ENCODE measurements around the gene MLLT10.

MLLT10 gene

DNA sequence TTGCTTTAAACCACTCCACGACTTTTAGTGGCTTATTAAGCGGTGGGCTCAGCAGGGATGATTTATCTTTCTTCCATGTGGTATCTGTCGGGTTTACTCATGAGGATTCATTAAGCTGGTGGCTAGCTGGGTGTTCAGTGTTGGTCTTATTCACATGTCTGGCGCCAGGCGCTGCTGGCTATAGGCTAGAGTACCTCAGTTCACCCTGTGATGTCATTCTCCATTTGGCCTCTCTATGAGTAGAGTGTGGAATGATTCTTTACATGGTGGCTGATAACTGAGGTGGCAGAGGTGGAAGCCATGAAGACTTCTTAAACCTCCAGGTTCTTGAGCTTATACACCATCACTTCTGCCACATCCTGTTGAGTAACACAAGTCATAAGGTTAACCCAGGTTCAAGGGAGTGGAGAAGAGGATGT is 115.4 kb downstream of the MLLT10 start:
- Histone ChIP-seq H3K4me3 (ENCODE audit: low read length) (no peak overlapping the region), H2BK120ac (ENCODE audit: low read depth, low read length) (no peak overlapping the region), H3K27me3 (ENCODE audit: insufficient read depth, low read length, poor library complexity) (no peaks in the 10 kb centered on the region), H3K4ac (ENCODE audit: low read depth, low read length) (no peak overlapping the region), H3K36me3 (ENCODE audit: control insufficient read depth, insufficient read depth, low read length) (no peaks in the 10 kb centered on the region), H3K23ac (ENCODE audit: low read length) (no peak overlapping the region), H3K4me2 (ENCODE audit: low read length) (no peak overlapping the region), H3K79me2 (ENCODE audit: control insufficient read depth, insufficient read depth, low read length) (peaks cover 8% of the 10 kb centered on the region), H2AK5ac (ENCODE audit: low read length) (no peak overlapping the region), H3K27ac (ENCODE audit: low read depth, low read length) (no peak overlapping the region), H4K5ac (ENCODE audit: low read length) (no peak overlapping the region), H4K8ac (ENCODE audit: low read depth, low read length) (no peak overlapping the region), H3K18ac (ENCODE audit: low read length) (no peak overlapping the region), H3K4me1 (ENCODE audit: control insufficient read depth, low read depth, low read length) (no peaks in the 10 kb centered on the region), H3K79me1 (ENCODE audit: low read length) (peaks cover 12% of the 10 kb centered on the region), H2BK15ac (replicated peaks; ENCODE audit: low read depth) (no peak overlapping the region), H3K56ac (ENCODE audit: low read length) (no peak overlapping the region), H3K9ac (ENCODE audit: low read length) (no peak overlapping the region), H2BK5ac (ENCODE audit: low read length) (no peak overlapping the region)
- no CpG with 5 or more reads among the region's 5 CpGs for WGBS (ENCODE audit: extremely low coverage, insufficient coverage, low lambda C conversion rate)
- DNase-seq = peak; percentile 31

- H4K5ac ChIP-seq (ENCODE audit: low read length) = no peak overlapping the region
- H3K4me3 ChIP-seq (ENCODE audit: low read length) = no peak overlapping the region
- H3K27ac ChIP-seq (ENCODE audit: low read depth, low read length) = no peak overlapping the region
- no peak overlapping the region for H3K56ac ChIP-seq (ENCODE audit: low read length)
- no peak overlapping the region for H3K23ac ChIP-seq (ENCODE audit: low read length)
- H3K79me1 ChIP-seq (ENCODE audit: low read length) = peaks cover 12% of the 10 kb centered on the region
- no peak overlapping the region for H2BK15ac ChIP-seq (replicated peaks; ENCODE audit: low read depth)
- H2BK120ac ChIP-seq (ENCODE audit: low read depth, low read length) = no peak overlapping the region
- H3K27me3 ChIP-seq (ENCODE audit: insufficient read depth, low read length, poor library complexity) = no peaks in the 10 kb centered on the region
- peaks cover 11% of the 10 kb centered on the region for H3K79me2 ChIP-seq (ENCODE audit: control insufficient read depth, insufficient read depth, low read length)
- H3K4ac ChIP-seq (ENCODE audit: low read depth, low read length) = peak overlapping the region; percentile 36
- no peak overlapping the region for H3K4me2 ChIP-seq (ENCODE audit: low read length)
- H4K8ac ChIP-seq (ENCODE audit: low read depth, low read length) = no peak overlapping the region
- H3K4me1 ChIP-seq (ENCODE audit: control insufficient read depth, low read depth, low read length) = no peaks in the 10 kb centered on the region
- H3K9ac ChIP-seq (ENCODE audit: low read length) = no peak overlapping the region
- no peaks in the 10 kb centered on the region for H3K36me3 ChIP-seq (ENCODE audit: control insufficient read depth, insufficient read depth, low read length)
- H3K18ac ChIP-seq (ENCODE audit: low read length) = no peak overlapping the region
- WGBS (ENCODE audit: extremely low coverage, insufficient coverage, low lambda C conversion rate) = no CpG with 5 or more reads among the region's 2 CpGs
- H2AK5ac ChIP-seq (ENCODE audit: low read length) = no peak overlapping the region
- no peak for DNase-seq
- no peak overlapping the region for H2BK5ac ChIP-seq (ENCODE audit: low read length)
These were observed 116.3 kb downstream of the MLLT10 start for GRCh38 chr10:21650353-21650752.

- H2BK5ac ChIP-seq (ENCODE audit: low read length) = no peak overlapping the region
- no peak overlapping the region for H3K56ac ChIP-seq (ENCODE audit: low read length)
- no peak overlapping the region for H3K9ac ChIP-seq (ENCODE audit: low read length)
- H3K36me3 ChIP-seq (ENCODE audit: control insufficient read depth, insufficient read depth, low read length) = no peaks in the 10 kb centered on the region
- no peak overlapping the region for H3K18ac ChIP-seq (ENCODE audit: low read length)
- no peak overlapping the region for H3K27ac ChIP-seq (ENCODE audit: low read depth, low read length)
- H2BK120ac ChIP-seq (ENCODE audit: low read depth, low read length) = no peak overlapping the region
- no peak overlapping the region for H2AK5ac ChIP-seq (ENCODE audit: low read length)
- H3K4me2 ChIP-seq (ENCODE audit: low read length) = no peak overlapping the region
- no peak overlapping the region for H4K8ac ChIP-seq (ENCODE audit: low read depth, low read length)
- no peaks in the 10 kb centered on the region for H3K27me3 ChIP-seq (ENCODE audit: insufficient read depth, low read length, poor library complexity)
- H3K79me1 ChIP-seq (ENCODE audit: low read length) = peaks cover 11% of the 10 kb centered on the region
- H3K4me1 ChIP-seq (ENCODE audit: control insufficient read depth, low read depth, low read length) = no peaks in the 10 kb centered on the region
- no peak overlapping the region for H3K4ac ChIP-seq (ENCODE audit: low read depth, low read length)
- H4K5ac ChIP-seq (ENCODE audit: low read length) = no peak overlapping the region
- peaks cover 8% of the 10 kb centered on the region for H3K79me2 ChIP-seq (ENCODE audit: control insufficient read depth, insufficient read depth, low read length)
- DNase-seq = no peak
- H3K23ac ChIP-seq (ENCODE audit: low read length) = no peak overlapping the region
- H3K4me3 ChIP-seq (ENCODE audit: low read length) = no peak overlapping the region
- H2BK15ac ChIP-seq (replicated peaks; ENCODE audit: low read depth) = no peak overlapping the region
- no CpG with 5 or more reads among the region's 3 CpGs for WGBS (ENCODE audit: extremely low coverage, insufficient coverage, low lambda C conversion rate)
These were observed 121.2 kb downstream of the MLLT10 start for GRCh38 chr10:21655236-21655635.

GRCh38 chr10:21655687-21656086 is 121.7 kb downstream of the MLLT10 start:
- no peak for DNase-seq
- H3K36me3 ChIP-seq (ENCODE audit: control insufficient read depth, insufficient read depth, low read length) = no peaks in the 10 kb centered on the region

GRCh38 chr10:21661087-21661486 is 127.1 kb downstream of the MLLT10 start:
- Histone ChIP-seq H2AK5ac (ENCODE audit: low read length) (no peak overlapping the region), H2BK5ac (ENCODE audit: low read length) (no peak overlapping the region), H4K5ac (ENCODE audit: low read length) (no peak overlapping the region), H3K79me1 (ENCODE audit: low read length) (peaks cover 1% of the 10 kb centered on the region), H3K4me2 (ENCODE audit: low read length) (no peak overlapping the region), H3K18ac (ENCODE audit: low read length) (no peak overlapping the region), H3K4me3 (ENCODE audit: low read length) (no peak overlapping the region), H2BK120ac (ENCODE audit: low read depth, low read length) (no peak overlapping the region), H3K27ac (ENCODE audit: low read depth, low read length) (no peak overlapping the region), H3K56ac (ENCODE audit: low read length) (no peak overlapping the region), H3K9ac (ENCODE audit: low read length) (no peak overlapping the region), H3K4me1 (ENCODE audit: control insufficient read depth, low read depth, low read length) (no peaks in the 10 kb centered on the region), H3K4ac (ENCODE audit: low read depth, low read length) (no peak overlapping the region), H3K36me3 (ENCODE audit: control insufficient read depth, insufficient read depth, low read length) (no peaks in the 10 kb centered on the region), H3K23ac (ENCODE audit: low read length) (no peak overlapping the region), H2BK15ac (replicated peaks; ENCODE audit: low read depth) (no peak overlapping the region), H4K8ac (ENCODE audit: low read depth, low read length) (no peak overlapping the region), H3K27me3 (ENCODE audit: insufficient read depth, low read length, poor library complexity) (no peaks in the 10 kb centered on the region), H3K79me2 (ENCODE audit: control insufficient read depth, insufficient read depth, low read length) (peaks cover 4% of the 10 kb centered on the region)
- WGBS (ENCODE audit: extremely low coverage, insufficient coverage, low lambda C conversion rate) = no CpG with 5 or more reads among the region's 1 CpG
- no peak for DNase-seq

More at GRCh38 chr10:21655687-21656086, 121.7 kb downstream of the MLLT10 start:
- H3K4ac ChIP-seq (ENCODE audit: low read depth, low read length) = no peak overlapping the region
- no peak overlapping the region for H4K5ac ChIP-seq (ENCODE audit: low read length)
- no peak overlapping the region for H3K4me3 ChIP-seq (ENCODE audit: low read length)
- H3K23ac ChIP-seq (ENCODE audit: low read length) = no peak overlapping the region
- H2BK120ac ChIP-seq (ENCODE audit: low read depth, low read length) = no peak overlapping the region
- no peak overlapping the region for H3K4me2 ChIP-seq (ENCODE audit: low read length)
- no peak overlapping the region for H2BK5ac ChIP-seq (ENCODE audit: low read length)
- H3K9ac ChIP-seq (ENCODE audit: low read length) = no peak overlapping the region
- H2AK5ac ChIP-seq (ENCODE audit: low read length) = no peak overlapping the region
- no peak overlapping the region for H3K27ac ChIP-seq (ENCODE audit: low read depth, low read length)
- H2BK15ac ChIP-seq (replicated peaks; ENCODE audit: low read depth) = no peak overlapping the region
- H3K79me1 ChIP-seq (ENCODE audit: low read length) = peaks cover 11% of the 10 kb centered on the region
- H3K27me3 ChIP-seq (ENCODE audit: insufficient read depth, low read length, poor library complexity) = no peaks in the 10 kb centered on the region
- no peak overlapping the region for H4K8ac ChIP-seq (ENCODE audit: low read depth, low read length)
- H3K56ac ChIP-seq (ENCODE audit: low read length) = no peak overlapping the region
- peaks cover 8% of the 10 kb centered on the region for H3K79me2 ChIP-seq (ENCODE audit: control insufficient read depth, insufficient read depth, low read length)
- WGBS (ENCODE audit: extremely low coverage, insufficient coverage, low lambda C conversion rate) = no CpG with 5 or more reads among the region's 5 CpGs
- no peaks in the 10 kb centered on the region for H3K4me1 ChIP-seq (ENCODE audit: control insufficient read depth, low read depth, low read length)
- no peak overlapping the region for H3K18ac ChIP-seq (ENCODE audit: low read length)

DNA sequence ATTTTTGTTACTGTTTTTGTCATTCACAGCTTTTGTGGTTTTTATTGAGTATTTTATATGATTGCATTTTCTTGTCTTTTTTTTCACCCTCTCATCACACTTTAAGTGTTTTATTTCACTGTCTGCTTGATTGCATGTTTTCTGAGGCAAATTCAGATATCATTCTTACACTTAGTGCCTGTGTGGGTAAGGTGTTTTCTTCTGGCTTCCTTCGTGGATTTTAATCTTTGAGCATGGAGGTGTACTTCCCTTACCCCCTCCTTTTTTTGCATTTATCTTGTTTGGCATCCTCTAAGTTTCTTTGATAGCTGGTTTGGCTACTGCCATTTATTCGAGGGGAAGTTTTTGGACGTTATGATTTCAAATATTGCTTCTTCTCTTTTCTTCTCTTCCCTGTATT is 127.9 kb downstream of the MLLT10 start:
- Histone ChIP-seq H3K23ac (ENCODE audit: low read length) (no peak overlapping the region), H2AK5ac (ENCODE audit: low read length) (no peak overlapping the region), H3K4me2 (ENCODE audit: low read length) (no peak overlapping the region), H3K27me3 (ENCODE audit: insufficient read depth, low read length, poor library complexity) (no peaks in the 10 kb centered on the region), H3K79me1 (ENCODE audit: low read length) (peaks cover 1% of the 10 kb centered on the region), H4K8ac (ENCODE audit: low read depth, low read length) (no peak overlapping the region), H3K4me1 (ENCODE audit: control insufficient read depth, low read depth, low read length) (no peaks in the 10 kb centered on the region), H2BK120ac (ENCODE audit: low read depth, low read length) (no peak overlapping the region), H2BK5ac (ENCODE audit: low read length) (no peak overlapping the region), H3K18ac (ENCODE audit: low read length) (no peak overlapping the region), H3K4ac (ENCODE audit: low read depth, low read length) (no peak overlapping the region), H3K27ac (ENCODE audit: low read depth, low read length) (no peak overlapping the region), H3K56ac (ENCODE audit: low read length) (no peak overlapping the region), H4K5ac (ENCODE audit: low read length) (no peak overlapping the region), H3K79me2 (ENCODE audit: control insufficient read depth, insufficient read depth, low read length) (peaks cover 4% of the 10 kb centered on the region), H3K4me3 (ENCODE audit: low read length) (no peak overlapping the region), H2BK15ac (replicated peaks; ENCODE audit: low read depth) (no peak overlapping the region), H3K36me3 (ENCODE audit: control insufficient read depth, insufficient read depth, low read length) (no peaks in the 10 kb centered on the region), H3K9ac (ENCODE audit: low read length) (no peak overlapping the region)
- no peak for DNase-seq
- WGBS (ENCODE audit: extremely low coverage, insufficient coverage, low lambda C conversion rate) = no CpG with 5 or more reads among the region's 3 CpGs
